Activated CD4-positive, CD25-positive, alpha-beta regulatory T cell treated with anti-CD3 and anti-CD28 coated beads, Interleukin-2, amount 50 U/mL, for 16 hours (primary cell): Measurements from ENCODE around the gene ELP2.

ENCODE experiments used
- DNase-seq: peaks from one replicate; pipeline ENCODE4 v3.0.0-alpha.2; 2020; ENCODE audit warnings: low read depth, low spot score

ELP2 gene

DNA sequence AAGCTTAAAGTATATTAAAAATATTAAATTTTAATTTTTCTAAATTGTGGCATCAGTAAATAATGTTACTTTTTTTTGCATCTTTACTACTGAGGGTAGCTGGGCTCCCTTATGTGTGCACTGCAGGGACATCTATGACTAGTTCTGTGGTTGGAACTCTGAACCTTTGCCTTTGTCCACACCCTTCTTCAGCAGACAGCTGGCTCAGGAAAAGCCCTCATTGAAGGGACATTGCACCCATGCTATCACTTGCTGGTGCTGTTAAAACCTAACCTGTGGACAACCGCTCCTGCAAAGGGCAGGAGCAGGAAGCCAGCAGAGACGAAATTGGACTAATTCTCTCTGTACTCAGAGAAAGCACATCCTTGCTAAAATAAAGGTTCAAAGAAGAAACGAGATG, 87.6 kb downstream of the ELP2 start:
- DNase-seq, result no peak

DNA sequence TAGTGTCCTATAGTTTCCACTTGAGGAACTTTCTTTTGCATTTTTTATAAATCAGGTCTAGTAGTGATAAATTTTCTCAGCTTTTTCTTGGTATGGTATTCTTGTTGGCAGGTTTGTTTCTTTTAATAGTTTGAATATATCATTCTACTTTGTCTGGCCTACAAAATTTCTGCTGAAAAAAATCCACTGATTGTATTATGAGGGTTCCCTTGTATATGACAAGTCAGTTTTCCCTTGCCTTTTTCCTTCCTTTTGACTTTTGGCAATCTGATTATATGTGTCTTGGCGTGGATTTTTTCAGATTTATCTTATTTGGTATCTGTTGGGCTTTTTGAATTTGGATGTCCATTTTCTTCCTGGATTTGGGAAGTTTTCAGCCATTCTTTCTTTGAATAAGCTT, 99.5 kb downstream of the ELP2 start:
- DNase-seq, result no peak
